Gastroesophageal sphincter (tissue), 3 donors: ENCODE results near the gene SEL1L2.

ENCODE experiments used
- POLR2A ChIP-seq, 2 donors: fragments of 450-650 bp; IDR thresholded peaks; one replicate each; pipeline ENCODE4 v1.6.1; 2017; ENCODE audit warnings: antibody characterized with exemption in 2 of 2, mild to moderate bottlenecking in 2 of 2, moderate library complexity in 1 of 2
- POLR2AphosphoS5 ChIP-seq: sonication (generic); formaldehyde crosslinking; IDR thresholded peaks from one replicate; pipeline ENCODE4 v1.6.1; 2017; ENCODE audit warnings: antibody characterized with exemption
- TF ChIP-seq, protein P1 (sequence below), 4 experiments: fragments of 200-600 bp in 2 of 4; fragments of 450-650 bp in 2 of 4; sonication (generic) in 1 of 4; IDR thresholded peaks; one replicate each; pipeline ENCODE4 v1.5.1; 2017 to 2019; ENCODE audit warnings: antibody characterized with exemption in 4 of 4, mild to moderate bottlenecking in 2 of 4, moderate library complexity in 2 of 4

DNA sequence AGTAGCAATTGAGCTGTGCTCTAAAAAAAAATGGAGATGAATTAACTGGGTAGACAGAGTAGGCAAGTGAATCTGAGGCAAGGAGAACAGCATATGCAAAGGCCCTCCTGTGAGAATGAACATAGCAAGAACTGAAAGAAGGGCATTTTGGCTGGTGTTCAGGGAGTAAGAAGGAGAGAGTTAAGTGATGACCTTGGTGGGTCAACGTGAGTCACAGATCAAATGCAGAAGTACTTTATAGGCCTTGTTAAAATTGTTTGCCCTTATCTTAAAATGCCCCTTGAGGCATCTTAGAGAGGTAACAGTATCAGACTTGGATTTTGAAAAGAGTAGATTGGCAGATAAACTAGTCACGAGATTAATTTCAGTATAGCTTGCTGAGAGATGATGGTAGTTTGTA is 181.0 kb downstream of the SEL1L2 start:
- TF ChIP-seq, protein P1, sequence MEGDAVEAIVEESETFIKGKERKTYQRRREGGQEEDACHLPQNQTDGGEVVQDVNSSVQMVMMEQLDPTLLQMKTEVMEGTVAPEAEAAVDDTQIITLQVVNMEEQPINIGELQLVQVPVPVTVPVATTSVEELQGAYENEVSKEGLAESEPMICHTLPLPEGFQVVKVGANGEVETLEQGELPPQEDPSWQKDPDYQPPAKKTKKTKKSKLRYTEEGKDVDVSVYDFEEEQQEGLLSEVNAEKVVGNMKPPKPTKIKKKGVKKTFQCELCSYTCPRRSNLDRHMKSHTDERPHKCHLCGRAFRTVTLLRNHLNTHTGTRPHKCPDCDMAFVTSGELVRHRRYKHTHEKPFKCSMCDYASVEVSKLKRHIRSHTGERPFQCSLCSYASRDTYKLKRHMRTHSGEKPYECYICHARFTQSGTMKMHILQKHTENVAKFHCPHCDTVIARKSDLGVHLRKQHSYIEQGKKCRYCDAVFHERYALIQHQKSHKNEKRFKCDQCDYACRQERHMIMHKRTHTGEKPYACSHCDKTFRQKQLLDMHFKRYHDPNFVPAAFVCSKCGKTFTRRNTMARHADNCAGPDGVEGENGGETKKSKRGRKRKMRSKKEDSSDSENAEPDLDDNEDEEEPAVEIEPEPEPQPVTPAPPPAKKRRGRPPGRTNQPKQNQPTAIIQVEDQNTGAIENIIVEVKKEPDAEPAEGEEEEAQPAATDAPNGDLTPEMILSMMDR (IDR thresholded peaks at IDR 0.05) = no peak
- TF ChIP-seq POLR2A (IDR thresholded peaks at IDR 0.05) = no peak
- TF ChIP-seq POLR2AphosphoS5 = no peak
